RKO (cell line): Measurements from ENCODE around the gene SCGB1C2.
A peak's percentile ranks its signal among the peaks of the same experiment; 100 is the strongest.
"Not testable (repeated sequence)": the region's sequence is repeated elsewhere in the genome, so short reads cannot be mapped to it uniquely, and the experiment has no call there.

Experiments
- DNase-seq: peaks from one replicate; pipeline ENCODE4 v3.0.0-alpha.2; 2016; ENCODE audit warnings: low spot score

SCGB1C2 gene

DNA sequence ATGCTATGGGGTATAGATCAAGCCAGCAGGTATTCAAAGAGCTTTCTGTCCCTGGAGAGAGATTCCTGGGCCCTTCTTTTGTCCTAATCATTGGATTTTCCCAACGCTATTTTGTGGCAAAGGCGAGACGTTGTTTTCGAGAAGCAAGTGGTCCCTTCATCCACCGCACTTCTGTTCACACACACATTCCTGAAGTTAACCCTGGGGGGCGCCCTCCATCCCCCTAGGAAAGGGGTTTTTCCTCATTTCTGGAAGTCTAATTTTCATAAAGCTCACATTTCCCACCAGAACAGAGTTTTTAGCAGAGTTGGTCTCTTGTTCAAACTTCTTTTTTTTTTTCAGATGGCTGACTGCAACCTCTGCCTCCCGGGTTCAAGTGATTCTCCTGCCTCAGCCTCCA is 11.9 kb downstream of the SCGB1C2 start:
- no peak for DNase-seq

DNA sequence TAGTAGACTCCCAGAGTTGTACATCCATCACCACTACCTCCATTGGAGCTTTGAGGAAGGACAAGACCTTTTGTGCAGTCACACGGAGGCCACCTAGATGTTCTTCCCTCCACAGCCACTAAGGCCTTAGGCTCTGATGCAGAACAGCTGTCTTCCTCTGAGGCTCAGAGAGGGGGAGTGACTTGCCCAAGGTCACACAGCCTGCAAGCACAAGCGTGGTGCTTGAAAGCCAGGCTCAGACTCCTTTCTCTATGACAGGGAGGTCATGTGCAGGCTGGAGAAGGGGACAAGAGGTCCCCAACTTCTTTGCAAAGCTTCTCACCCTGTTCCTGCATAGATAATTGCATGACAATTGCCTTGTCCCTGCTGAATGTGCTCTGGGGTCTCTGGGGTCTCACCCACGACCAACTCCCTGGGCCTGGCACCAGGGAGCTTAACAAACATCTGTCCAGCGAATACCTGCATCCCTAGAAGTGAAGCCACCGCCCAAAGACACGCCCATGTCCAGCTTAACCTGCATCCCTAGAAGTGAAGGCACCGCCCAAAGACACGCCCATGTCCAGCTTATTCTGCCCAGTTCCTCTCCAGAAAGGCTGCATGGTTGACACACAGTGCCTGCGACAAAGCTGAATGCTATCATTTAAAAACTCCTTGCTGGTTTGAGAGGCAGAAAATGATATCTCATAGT is 12.7 kb downstream of the SCGB1C2 start:
- DNase-seq = no peak

DNA sequence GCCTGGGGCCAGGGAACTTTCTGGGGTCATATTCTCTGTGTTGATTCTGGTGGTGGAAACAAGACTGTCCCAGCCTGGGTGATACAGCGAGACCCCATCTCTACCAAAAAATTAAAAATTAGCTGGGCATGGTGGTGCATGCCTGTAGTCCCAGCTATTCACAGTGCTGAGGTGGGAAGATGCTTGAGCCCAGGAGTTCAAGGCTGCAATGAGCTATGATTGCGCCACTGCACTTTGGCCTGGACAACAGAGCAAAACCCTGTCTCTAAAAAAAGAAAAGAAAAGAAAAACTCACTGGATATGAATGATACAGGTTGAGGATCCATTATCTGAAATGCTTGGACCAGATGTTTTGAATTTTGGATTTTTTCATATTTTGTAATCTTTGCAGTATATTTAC is 13.6 kb downstream of the SCGB1C2 start:
- no peak for DNase-seq

- no peak for DNase-seq
Measured at GRCh38 chr17:151886-152859, 14.8 kb downstream of the SCGB1C2 start.

DNA sequence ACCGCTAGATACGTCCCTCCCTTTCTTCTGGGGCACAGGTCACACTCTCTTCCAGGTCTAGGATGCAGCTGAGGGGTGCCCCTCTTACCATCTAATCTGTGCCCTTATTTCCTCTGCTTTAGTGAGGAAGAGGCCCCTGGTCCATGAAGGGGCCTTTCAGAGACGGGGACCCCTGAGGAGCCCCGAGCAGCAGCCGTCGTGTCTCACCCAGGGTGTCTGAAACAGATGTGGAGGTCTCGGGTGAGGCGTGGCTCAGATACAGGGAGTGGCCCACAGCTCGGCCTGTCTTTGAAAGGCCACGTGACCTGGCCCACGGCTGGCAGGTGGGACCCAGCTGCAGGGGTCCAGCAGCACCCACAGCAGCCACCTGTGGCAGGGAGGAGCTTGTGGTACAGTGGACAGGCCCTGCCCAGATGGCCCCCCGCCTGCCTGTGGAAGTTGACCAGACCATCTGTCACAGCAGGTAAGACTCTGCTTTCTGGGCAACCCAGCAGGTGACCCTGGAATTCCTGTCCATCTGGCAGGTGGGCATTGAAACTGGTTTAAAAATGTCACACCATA is 15.6 kb downstream of the SCGB1C2 start:
- DNase-seq = no peak

GRCh38 chr17:153851-154250 is 16.5 kb downstream of the SCGB1C2 start:
- DNase-seq = no peak

GRCh38 chr17:155576-155975 is 18.2 kb downstream of the SCGB1C2 start:
- no peak for DNase-seq

- DNase-seq = no peak
Measured at GRCh38 chr17:156094-156621, 18.8 kb downstream of the SCGB1C2 start.

- no peak for DNase-seq
Measured at GRCh38 chr17:156946-157345, 19.6 kb downstream of the SCGB1C2 start.

DNA sequence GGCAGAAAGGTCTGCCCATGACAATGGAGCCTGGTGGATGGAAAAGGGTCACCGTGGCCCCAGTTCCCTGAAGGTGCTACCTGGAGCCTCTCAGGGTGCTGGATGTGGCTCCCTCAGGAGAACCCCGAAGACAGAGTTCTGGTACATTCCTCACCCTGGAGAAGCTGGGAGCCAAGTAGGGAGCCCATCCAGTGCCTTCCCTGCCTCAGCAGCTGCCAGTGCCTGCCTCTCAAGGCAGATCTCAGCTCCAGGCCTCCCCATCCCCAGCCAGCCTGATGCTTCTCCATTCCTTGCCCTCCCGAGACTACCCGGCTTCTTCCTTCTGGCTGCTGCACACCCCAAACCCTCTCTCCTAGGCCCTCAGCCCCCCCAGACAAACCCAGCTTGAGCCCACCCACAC is 20.5 kb downstream of the SCGB1C2 start:
- DNase-seq = no peak

- no peak for DNase-seq
Measured at GRCh38 chr17:158379-158778, 21.0 kb downstream of the SCGB1C2 start.

DNA sequence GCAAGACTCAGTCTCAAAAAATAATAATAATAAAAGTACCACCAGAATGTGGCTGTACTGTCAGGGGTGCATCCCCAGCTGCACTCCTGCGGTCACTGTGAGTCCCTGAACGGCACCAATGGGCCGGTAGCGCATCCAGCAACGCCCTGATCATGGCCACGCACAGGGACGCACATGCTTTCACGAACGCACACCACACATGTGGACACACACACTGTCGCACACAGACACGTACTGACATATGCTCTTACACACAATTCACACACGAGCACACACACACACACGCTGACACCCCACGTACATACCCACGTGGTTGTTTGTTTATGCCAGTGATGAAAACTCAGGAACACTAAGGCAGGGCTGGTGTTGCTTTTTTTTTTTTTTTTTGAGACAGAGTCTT is 22.2 kb downstream of the SCGB1C2 start:
- DNase-seq = no peak

DNA sequence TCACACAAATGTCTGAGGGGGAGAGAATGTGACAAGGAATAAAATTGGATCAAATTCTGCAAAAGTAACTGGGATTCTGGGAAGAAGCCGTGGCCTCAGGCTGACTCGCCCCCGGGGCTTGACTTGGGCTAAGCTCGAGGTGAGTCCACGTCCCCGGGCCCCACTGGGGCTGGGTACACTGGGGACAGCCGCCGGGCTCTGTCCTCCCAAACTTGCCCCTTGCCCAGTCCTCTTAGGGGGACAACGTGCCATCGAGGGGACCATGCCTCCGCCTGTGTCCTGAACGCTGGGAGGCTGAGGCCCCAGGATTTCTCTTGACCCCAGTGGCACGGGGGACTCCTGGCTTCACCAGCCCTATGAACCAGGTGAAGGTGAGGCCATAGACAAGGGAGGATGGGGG is 23.0 kb downstream of the SCGB1C2 start:
- no peak for DNase-seq

GRCh38 chr17:161481-161880 is 24.1 kb downstream of the SCGB1C2 start:
- DNase-seq = no peak

DNA sequence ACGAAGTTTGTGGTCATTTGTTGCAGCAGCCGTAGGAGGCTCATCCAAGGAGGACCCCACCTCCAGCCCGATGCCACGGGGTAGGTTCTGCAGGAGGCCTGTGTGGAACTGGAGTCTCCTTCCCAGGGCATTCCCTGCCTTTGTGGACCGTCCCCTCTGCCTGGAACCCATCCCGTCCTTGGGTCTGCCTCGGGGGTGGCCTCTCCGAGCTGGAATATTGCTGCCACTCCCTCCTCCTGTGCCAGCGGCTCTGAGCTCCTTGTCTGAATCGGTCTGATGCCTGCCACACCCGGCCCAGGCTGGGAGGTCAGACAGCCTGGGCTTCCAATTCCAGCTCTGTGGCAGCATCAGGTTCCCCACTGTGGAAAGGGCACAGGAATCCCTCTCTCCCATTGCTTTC is 25.3 kb downstream of the SCGB1C2 start:
- DNase-seq = no peak

DNA sequence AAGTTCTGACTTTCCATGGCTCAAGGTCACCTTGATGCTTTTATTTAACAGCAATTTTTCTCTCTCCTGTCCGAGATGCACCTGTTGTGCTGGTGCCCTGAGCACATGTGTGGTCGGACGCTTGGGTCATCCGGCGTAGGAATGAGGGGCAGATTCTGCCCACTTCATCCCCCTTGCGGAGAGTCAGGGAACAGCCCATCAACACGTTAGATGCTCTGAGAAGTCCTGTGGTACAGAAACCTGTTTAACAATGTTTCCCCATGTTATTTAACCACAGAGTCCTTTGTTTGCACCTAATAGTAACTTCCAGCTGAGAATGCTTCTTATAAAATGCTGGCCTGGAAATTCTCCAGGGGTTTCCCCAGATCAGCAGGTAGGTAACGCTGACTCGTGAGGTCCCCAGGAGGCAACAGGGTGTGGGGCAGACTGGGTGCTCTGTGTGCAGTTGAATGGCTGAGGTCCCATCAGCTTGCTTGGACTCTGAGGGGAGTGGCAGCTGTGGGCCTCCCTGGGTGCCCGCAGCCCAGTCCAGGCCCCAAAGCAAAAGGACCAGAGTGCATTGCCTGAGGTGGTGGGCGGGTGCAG is 26.2 kb downstream of the SCGB1C2 start:
- no peak for DNase-seq

DNA sequence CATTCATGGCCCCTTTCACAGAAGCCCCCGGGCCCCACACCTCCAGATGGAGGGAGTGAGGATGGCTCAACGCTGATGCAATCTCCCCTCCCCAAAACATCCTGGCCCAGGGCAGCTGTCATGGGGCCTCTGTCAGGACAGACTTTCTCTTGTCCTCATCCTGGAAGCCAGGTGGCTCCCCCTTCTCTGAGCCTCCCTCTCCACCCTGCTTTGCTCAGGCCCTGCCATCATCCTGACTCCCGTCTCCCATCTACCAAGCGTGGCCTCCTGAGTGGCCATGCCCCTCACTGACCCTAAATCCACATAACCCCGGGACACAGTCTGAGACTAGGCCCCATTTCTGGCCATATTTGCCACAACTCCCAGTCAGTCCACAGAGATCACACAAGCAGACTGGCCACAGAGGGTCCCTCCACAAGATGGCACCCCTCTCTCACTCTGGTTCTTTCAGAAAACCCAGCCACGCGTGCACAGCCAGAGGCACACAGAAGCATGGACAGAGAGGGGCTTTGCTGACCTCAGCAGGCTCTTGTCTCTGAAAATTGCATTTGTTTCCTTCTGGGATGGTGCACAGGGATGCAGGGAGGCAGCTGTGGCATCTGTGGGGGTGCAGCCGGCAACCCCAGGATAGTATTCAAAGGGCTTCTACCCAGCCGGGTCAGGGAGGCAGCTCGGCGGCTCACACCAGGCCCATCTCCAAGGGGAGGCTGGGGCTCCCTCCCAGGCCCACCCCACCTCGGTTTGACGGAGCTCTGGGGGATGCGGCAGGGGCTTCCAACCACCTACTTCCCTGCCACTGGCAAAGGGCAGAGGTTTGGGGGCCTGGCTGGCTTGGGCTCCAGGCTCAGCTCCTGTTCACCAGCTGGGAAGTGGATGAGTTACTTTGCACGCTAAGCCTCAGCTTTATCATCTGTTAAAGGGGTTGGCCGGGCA is 27.2 kb downstream of the SCGB1C2 start:
- peak; percentile 40 for DNase-seq

GRCh38 chr17:165939-166338 is 28.6 kb downstream of the SCGB1C2 start:
- DNase-seq = no peak

DNA sequence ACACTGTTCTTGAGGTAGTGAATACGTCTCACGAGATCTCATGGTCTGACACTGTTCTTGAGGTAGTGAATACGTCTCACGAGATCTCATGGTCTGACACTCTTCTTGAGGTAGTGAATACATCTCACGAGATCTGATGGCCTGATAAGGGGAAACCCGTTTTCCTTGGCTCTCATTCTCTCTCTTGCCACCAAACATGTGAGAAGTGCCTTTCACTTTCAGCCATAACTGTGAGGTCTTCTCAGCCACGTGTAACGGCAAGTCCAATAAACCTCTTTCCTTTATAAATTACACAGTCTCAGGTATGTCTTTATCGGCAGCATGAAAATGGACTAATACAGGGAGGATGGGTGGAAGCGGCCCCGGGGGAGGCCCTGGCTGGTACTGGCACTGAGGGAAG is 31.2 kb downstream of the SCGB1C2 start:
- DNase-seq = not testable (repeated sequence)

- DNase-seq = no peak
Measured at GRCh38 chr17:170130-170670, 32.8 kb downstream of the SCGB1C2 start.

DNA sequence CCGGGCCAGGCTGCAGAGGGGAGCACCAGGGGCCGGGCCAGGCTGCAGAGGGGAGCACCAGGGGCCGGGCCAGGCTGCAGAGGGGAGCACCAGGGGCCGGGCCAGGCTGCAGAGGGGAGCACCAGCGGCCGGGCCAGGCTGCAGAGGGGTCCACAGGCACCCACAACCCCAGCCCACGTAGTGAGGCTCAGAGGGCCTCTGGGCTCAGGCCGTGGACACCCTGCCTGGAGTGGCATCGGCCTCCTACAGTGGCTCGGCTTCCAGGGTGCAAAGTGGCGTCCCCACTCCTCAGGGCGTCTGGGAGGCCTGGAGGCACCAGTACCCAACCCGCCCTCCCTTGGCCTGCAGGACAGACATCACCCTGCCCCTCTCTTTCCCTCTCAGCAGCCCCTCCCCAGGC is 34.5 kb downstream of the SCGB1C2 start:
- no peak for DNase-seq
